GM19468 (cell line): Measurements from ENCODE around the gene DYNC2H1.

Experiments
- ATAC-seq: cut with Tn5 transposase; IDR thresholded peaks from one replicate; pipeline ENCODE4 v1.9.1; 2021; ENCODE audit warnings: mild to moderate bottlenecking, moderate library complexity, moderate number of reproducible peaks; ENCODE audit not compliant: unreplicated experiment; ENCODE audit errors: extremely low read depth

DYNC2H1 gene

DNA sequence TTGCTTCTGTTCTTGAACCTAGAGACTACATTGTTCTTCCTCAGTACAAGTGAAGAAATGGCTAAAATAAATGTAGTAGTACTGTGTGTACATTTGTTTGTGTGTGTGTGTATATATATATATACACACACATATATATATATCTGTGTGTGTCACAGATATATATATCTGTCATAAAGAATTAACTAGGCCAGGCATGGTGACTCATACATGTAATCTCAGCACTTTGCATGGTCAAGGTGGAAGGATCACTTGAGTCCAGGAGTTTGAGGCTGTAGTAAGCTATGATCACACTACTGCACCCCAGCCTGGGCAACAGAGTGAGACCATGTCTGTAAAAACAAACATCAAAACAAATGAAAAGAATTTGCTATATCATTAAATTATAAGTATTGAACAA, 164.8 kb downstream of the DYNC2H1 start:
- ATAC-seq, result no peak

DNA sequence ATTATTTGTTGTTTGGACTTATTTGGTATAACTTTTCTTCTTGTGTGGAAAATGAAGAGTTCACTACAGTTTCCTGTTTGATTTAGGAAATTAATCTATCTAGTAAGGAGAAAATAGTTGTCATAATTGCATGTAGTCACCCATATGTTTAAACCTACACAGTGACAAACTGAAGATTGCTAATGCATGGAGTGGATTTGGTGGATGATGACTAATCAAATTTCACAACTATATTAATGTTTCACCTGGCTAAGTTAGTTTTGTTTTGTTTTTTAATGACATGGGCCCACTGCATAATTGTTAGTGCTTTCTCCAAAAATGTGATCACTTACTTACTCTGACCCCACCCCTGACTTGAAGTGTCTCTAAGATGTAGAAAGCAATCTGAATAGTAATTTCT, 170.6 kb downstream of the DYNC2H1 start:
- ATAC-seq, result no peak

DNA sequence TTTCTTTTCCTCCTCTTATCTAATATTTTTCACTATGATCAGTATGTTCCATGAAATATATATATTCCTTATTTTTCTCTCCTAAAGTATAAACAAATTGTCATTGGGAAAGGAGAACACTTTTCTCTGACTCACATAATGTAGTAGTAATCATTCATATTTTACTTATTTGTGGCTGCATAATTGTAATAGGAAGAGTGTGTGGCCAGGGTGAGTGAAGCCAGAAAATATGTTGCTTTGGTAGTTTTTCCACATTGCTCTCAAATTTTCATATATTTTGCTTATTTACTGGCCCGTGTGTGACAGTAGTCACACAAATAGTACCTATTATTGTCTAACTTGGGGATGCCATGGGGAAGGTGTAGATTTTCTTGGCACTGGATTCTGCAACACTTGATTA, 172.1 kb downstream of the DYNC2H1 start:
- ATAC-seq, result no peak

DNA sequence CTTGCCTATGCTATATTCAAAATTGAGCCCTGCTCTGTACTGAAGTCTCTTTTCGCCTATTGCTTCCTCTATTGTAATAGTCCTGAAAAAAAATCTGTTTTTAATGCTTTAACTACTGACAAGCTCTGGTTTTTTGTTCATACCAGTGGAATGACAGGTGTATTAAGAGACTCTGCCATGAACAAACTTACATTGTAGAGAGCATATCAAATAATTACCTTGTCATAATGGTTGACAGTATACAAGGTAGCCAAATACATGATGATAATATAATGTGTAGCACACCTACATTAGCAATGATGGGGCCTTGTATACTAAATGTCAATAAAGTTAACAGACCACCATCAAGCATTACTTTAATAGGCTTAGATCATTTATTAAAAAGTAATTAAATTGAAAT, 175.0 kb downstream of the DYNC2H1 start:
- ATAC-seq, result no peak

DNA sequence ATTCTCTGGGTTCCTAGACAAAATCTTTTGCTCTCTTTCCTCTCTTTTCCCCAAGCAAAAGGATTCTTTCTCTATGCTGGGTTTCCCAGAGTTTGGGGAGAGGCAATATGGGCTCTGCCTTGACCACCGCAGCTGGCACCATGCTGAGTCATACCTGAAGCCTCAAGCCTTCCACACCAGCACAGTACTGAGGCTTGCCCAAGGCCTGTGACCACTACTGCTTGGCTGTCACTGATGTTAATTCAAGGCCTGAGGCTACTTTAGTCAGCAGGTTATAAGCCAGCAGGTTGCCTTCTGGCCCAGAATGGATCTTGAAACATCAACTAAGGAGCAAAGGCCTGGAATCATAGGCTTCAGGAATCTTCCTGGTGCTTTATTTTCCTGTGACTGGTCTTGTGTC, 185.3 kb downstream of the DYNC2H1 start:
- ATAC-seq, result no peak

DNA sequence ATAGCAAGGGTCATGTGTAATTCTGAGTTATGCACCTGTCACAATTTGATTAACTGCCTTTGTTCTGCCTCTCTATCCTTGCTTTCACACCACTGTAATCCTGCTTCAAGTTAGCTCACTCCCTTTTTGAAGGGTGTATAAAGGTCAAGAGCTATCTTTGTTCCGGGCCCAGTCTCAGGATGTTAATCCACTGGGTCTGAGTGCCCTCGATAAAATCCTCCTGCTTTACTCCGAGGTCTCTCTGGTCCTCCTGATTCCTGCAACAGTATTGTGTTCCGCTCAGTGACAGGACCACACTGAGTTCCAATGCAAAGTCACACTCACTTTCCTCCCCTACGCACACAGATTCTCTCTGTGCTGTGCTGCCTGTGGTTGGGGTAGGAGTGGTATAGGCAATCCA, 186.5 kb downstream of the DYNC2H1 start:
- ATAC-seq, result no peak

DNA sequence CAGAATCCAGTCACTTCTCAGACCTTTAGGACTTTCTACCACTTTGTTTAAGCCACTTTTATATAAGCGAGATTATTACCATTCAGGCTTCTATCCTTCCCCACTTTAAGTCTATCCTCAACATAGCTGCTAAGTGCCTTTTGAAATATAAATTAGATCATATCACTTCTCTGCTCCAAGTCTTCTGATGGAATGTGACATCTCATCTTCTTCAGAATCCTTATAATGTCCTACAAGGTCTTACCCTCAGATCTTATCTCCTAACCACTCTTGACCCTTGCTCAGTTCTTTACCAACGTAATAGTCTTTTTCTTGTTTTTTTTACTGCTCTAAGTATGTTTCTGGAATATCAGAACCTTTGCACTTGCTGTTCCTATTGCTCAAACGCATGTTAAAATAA, 188.7 kb downstream of the DYNC2H1 start:
- ATAC-seq, result no peak

DNA sequence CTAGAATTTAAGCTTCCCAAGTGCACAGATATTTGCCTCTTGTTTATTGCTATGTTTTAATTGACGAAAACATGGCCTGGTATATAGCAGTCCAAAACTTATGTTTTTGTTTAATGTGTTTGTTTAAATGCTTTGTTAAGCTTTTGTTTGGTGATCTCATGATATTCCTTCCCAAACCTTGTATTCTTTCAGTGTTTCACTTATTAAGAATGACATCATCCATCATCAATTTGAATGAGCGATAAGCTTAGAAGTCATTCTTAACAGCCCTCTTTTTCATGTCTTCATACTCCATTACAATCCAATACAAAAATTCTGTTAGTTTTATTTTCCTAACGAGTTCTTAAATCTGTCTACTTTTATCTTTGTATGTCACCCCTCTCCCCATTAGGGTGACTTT, 206.0 kb downstream of the DYNC2H1 start:
- no peak for ATAC-seq

DNA sequence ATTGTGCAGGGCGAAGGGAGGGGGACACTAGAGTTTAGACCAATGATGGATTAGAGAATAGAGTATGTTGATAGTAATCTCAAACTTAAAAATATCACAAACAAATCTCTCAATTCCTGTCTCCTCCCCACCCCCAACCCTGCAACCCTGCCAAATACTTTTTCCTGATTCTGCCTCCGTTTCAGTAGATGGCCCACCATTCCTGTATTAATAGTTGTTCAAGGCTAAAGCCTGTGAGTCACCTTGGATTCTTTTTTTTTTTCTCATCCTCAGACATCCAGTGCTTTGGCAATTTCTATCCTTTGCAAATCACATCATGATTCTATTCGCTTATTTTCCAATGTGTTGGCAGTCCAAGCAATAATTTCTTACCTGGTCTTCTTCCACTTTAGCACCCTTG, 207.9 kb downstream of the DYNC2H1 start:
- no peak for ATAC-seq

DNA sequence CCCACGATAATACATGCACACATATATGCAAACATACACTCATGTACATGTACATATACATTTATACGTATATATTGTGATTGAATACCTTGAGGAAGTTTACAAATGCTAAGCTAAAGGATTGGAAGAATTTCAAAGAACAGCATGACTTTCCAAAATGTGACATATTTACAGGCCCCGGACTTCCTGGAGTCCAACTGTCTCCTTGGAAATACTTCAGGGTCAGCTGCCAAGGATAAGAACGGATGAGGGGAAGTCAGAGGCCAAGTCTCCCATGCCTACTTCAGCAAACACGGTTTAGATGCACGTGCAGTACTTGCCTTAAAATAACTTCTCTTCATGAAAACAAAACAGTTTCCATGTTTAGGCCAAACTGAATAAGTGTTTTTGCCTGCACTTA, 213.6 kb downstream of the DYNC2H1 start:
- no peak for ATAC-seq

DNA sequence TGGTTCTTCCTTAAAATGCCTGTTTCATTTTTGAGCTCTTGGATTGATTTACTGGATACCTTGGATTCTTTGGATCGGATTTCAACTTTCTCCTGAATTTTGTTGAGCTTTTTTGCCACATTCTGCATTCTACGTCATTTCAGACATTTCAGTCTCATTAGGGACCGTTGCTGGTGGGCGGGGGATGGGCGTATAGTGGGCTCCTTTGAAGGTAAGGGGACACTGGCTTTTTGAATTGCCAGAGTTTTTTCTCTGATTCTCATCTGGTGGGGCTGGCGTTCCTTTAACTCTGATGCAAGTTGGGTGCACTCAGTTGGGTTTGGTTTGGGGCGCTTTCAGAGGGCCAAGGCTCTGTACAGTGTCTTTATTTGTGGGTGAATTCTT, 216.5 kb downstream of the DYNC2H1 start:
- no peak for ATAC-seq

DNA sequence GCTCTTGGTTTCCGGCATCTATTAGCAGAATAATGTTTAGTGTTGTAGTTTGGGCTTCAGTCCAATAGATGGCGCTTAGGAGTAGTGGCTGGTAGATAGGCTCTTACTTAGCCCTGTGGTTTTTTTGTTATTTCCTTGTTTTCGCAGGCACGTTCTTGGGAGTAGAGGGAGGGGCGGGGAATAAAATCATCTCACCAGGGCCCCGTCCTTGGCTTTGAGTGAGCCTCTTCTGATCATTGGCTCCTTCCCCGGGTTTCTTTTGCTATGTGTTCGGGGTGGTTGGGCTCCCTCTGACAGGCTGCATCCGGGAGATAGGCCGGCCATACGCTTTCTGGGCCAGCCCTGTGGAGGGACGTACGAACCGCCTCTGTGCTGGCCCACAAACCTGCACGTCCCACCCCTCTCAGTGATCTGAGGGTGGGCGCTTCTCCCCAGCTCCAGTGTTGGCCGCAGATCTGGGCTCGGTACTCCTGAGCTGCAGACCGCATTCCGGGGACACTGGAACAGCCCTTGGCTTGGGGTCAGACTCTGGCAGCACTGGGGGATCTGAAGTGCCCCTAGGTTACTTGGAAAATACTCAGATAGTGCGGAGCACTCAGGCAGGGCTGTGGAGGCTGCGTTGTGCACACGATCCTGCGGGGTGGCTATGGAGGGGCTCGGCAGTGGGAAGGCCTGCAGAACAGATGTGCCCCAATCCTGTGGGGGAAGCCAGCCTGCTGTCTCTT, 217.0 kb downstream of the DYNC2H1 start:
- ATAC-seq, result peak; percentile 54

DNA sequence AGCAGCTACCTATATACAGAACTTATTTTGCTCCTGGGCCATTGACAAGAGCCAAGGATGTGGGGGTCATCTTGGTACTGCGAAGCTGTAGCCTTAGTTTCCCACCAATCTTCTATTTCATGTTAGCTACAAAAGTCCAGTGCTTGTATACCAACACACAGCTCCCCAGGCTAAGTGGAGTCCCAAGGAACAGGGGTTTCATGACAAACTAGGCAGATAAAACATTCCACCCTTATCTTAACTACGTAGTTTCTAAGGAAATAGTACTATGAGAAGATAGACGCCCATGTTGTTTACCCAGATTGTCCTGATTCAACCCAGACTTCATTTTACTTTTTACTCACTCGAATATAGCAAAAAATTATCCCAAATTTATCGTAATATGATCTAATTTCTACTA, 218.5 kb downstream of the DYNC2H1 start:
- ATAC-seq, result no peak

DNA sequence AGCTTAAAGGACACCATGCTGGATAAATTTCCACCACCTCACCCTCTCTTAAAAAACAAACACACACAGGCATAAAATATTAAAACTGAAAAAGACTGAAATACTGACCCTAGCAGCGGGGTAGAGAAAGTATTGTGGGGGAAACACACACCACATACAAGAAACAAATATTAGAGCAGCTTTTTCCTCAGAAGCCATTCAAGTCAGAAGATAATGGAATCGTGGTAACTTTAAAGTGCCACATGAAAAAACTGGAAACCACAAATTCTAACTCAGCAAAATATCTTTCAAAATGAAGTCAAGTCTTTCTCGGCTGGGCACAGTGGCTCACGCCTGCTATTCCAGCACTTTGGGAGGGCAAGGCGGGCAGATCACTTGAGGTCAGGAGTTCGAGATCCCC, 223.2 kb downstream of the DYNC2H1 start:
- no peak for ATAC-seq

DNA sequence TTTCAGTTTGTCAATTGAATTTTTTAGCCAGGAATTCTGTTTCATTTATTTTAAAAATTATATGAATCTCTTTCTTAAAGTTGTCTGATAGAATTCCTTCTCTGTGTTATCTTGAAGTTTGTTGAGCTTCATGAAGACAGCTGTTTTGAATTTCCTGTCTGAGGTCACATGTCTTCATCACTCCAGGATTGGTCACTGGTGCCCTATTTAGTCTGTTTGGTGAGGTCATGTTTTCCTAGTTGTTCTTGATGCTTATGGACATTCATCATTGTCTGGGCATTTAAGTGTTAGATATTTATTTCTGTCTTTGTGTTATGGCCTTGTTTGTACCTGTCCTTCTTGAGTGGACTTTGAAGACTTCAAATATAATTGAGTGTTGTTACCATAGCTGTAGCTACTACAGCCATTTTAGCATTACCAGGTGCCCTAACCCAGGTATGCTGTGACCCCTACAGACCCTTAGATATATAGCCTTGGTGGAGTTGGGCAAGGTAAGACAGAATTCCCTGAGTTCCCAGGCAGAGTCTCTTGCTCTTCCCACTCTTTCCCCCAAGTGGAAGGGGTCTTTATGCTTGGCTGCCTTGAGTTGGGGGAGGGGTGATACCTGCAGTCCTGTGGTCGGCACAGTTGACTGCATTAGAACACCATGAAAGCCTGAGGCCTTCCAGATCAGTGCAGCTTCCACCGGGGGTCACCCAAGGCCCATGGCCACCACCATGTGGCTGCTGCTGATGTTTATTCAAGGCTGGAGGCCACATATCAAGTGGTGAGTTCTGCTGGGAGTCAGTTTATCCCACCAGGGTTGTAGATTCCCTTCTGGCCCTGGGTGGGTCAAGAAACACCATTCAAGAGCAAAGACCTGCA, 229.6 kb downstream of the DYNC2H1 start:
- no peak for ATAC-seq

DNA sequence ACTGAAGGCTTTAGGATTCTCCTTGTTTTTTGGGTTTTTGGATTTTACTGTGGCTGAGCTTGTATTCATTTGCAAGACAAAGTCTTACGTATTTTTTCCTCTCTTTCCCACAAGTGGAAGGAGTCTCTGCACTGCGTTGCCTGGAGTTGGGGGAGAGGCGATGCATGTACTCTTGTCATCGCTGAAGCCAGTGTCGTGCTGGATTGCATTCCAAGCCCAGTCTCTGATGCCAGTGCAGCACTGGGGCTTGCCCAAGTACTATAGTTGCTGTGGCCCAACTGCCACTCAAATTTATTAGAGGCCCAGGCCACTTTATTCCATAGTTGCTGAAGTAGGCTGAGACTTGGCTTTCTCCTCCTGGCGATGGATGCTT, 230.2 kb downstream of the DYNC2H1 start:
- no peak for ATAC-seq

DNA sequence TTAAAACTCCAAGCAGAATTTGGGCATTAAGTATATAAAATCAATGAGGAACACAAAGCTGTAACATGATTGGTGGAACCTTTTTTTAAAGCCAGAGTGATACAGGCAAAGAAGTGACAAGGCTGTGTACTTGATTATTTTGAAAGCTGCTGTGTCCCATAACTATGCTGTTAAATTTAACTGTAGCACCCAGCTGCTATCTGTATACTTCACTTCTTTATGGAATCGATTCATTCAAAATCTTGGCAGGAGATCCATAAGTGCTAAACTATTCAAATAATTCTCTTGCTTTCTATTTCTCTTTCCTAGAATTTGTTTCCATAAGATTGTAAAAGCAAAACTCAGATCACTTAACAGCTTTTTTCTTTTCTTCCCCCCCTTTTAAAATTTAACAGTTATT, 231.7 kb downstream of the DYNC2H1 start:
- no peak for ATAC-seq

DNA sequence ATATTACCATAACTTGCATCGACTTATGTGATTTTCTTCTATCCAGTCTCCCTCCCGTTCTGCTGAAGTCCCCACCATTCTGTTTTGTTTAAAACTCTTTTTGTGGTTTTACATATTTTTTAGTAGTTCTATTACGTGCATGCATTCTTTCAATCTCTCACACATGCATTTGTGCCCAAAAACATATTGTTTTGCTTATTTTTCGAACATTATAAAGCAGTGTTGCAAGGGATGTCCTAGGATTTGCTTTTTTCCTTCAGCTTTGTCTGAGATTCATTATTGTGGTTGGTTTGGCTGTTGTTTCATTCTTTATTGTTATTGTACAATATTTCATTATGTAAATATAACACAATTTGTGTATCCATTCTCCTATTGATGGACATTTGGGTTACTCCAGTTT, 235.7 kb downstream of the DYNC2H1 start:
- ATAC-seq, result no peak

DNA sequence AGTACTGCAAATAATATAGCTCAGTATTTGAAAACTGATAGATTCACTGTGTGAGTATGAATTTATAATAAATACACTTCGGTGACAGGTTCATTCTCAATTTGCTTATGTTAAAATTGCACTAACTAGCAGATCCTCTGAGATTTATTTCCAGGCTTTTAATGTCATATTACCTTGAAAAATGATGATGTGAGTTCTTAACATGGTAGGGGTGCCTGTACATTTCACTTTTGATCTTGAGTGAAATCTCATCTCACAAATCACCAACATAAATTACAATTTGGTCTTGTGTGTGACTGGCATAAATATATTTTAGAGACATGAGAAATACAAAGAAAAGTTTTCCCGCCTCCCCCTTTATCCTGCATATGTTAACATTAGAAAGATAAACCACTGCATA, 240.4 kb downstream of the DYNC2H1 start:
- no peak for ATAC-seq

DNA sequence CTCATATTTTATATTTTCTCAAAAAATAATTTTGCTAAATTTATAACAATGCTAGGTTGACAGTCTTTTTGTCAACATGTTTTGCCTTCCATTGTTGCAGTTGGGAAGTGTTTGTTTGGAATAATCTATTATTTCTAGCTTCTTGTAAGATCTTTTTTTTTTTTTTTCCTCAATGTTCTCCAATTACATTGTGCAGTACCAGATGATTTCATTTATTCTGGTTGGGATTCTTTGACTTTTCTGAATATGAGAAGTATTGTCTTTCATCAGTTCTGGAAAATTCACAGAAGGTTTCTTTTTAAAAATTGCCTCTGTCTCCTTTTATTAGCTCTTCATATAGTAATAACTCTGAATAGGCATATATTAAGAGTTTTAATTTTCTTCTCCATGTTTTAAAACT, 245.4 kb downstream of the DYNC2H1 start:
- ATAC-seq, result no peak

DNA sequence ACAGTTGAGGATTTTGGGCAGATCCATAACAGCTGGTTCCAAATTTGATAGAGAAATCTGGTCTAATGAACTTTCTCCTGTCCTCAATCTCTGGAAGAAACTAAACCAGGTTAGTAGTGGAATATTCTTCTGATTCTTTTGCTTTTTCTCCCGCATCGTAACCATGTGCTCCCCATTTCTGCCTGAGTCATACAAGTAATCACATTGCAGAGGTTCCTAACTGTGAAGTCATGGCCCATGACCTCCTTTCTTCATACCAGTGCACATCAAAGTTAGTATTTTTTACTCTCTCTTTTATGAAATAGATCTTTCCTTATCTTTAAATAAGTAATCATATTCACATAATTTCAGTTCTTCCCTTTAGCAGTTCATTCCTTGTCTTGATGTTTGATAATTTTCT, 249.0 kb downstream of the DYNC2H1 start:
- ATAC-seq, result no peak

DNA sequence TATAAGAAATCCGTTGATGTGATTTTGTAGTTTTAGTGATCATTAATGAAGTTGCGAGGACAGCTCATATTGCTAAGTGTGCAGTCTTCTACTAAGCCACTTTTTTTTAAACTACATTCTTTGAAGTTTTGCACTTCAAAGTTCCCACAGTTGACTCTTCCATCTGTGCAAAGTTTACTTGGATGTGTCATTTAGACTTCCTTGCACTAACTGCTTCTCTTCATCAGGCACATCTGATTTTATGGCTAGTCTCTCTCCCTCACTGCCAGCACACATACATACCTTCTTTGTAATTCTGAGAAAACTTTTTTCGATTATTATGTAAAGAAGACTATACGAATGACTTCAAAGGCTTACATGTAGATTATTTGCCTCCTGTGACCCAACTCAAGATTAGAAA, 250.0 kb downstream of the DYNC2H1 start:
- no peak for ATAC-seq
